ENCODE results near the gene CATSPERD. TPM values are rescaled to one million over a fixed set of nuclear protein-coding genes. Genes with fewer than 3 reads are reported as not detected.

CATSPERD gene
- total and polyA plus RNA-seq, 4 donors: not detected

GRCh38 chr19:5676772-5677105 lies 43.7 kb upstream of the CATSPERD start (continued):
- TF ChIP-seq REST (IDR thresholded peaks at IDR 0.05): no peak
- no peak for TF ChIP-seq GABPA (IDR thresholded peaks at IDR 0.05 in 1 of 2, conservative IDR thresholded peaks at IDR 0.05 in 1 of 2)

- TF ChIP-seq TAF1 (conservative IDR thresholded peaks at IDR 0.05) (no peak), YY1 (IDR thresholded peaks at IDR 0.05) (no peak), CTCF (IDR thresholded peaks at IDR 0.05; ENCODE audit: low read depth, low read length, missing input control) (no peak), RXRA (IDR thresholded peaks at IDR 0.05) (no peak), SP1 (IDR thresholded peaks at IDR 0.05) (no peak), EGR1 (IDR thresholded peaks at IDR 0.05; ENCODE audit: low read depth in 2 of 2) (no peak), HNF4A (conservative IDR thresholded peaks at IDR 0.05) (no peak), ATF3 (IDR thresholded peaks at IDR 0.05) (no peak), REST (IDR thresholded peaks at IDR 0.05) (no peak), FOXA1 (IDR thresholded peaks at IDR 0.05) (no peak), JUND (IDR thresholded peaks at IDR 0.05) (no peak), ZBTB33 (IDR thresholded peaks at IDR 0.05) (no peak), NR2F2 (IDR thresholded peaks at IDR 0.05) (no peak), GABPA (IDR thresholded peaks at IDR 0.05 in 1 of 2, conservative IDR thresholded peaks at IDR 0.05 in 1 of 2) (no peak), FOXA2 (IDR thresholded peaks at IDR 0.05) (no peak), HNF4G (IDR thresholded peaks at IDR 0.05) (no peak), MAX (IDR thresholded peaks at IDR 0.05) (no peak), RAD21 (IDR thresholded peaks at IDR 0.05) (no peak)
- 93% methylated on average over 10 of the region's 10 CpGs for WGBS
- no peak overlapping the region for H3K9ac ChIP-seq (ENCODE audit: low read depth in 1 of 2, low read length in 2 of 2)
Measured at GRCh38 chr19:5677136-5677535, 43.3 kb upstream of the CATSPERD start.

More at GRCh38 chr19:5677136-5677535, 43.3 kb upstream of the CATSPERD start:
- Histone ChIP-seq H3K36me3 (ENCODE audit: control insufficient read depth in 4 of 4, insufficient read depth in 3 of 4, low read depth in 1 of 4, low read length in 3 of 4) (no peaks in the 10 kb centered on the region), H3K9me3 (ENCODE audit: control insufficient read depth in 4 of 4, low read length in 3 of 4) (no peaks in the 10 kb centered on the region), H3K27me3 (ENCODE audit: control insufficient read depth in 4 of 4, insufficient read depth in 4 of 4, low read length in 3 of 4) (no peaks in the 10 kb centered on the region), H3K27ac (ENCODE audit: low read depth in 1 of 2, low read length in 2 of 2) (no peak overlapping the region), H3K4me3 (ENCODE audit: low read depth in 1 of 3, low read length in 3 of 3) (no peak overlapping the region), H3K4me1 (ENCODE audit: control insufficient read depth in 4 of 4, insufficient read depth in 4 of 4, low read length in 3 of 4) (peaks cover 4 to 22% (median 13%) of the 10 kb centered on the region in 4 donors)
- no peak for DNase-seq (ENCODE audit: low spot score)

All from liver (tissue), 9 donors.